GM12875 (cell line): Measurements from ENCODE around the gene TUBA4B.
A peak's percentile ranks its signal among the peaks of the same experiment; 100 is the strongest.

ENCODE experiments used
- H3K4me3 ChIP-seq: one replicate; pipeline ENCODE4 v1.5.1; 2011; ENCODE audit warnings: low read depth, low read length, control low read depth
- CTCF ChIP-seq: IDR thresholded peaks from 2 replicates; pipeline ENCODE4 v1.5.1; 2011; ENCODE audit warnings: low read depth, mild to moderate bottlenecking, control low read depth, inconsistent platforms, low read length, moderate library complexity, borderline replicate concordance; ENCODE audit not compliant: insufficient read depth

Gene TUBA4B

GRCh38 chr2:219272356-219272755 lies 19.3 kb downstream of the TUBA4B start:
- TF ChIP-seq CTCF = no peak

GRCh38 chr2:219272995-219273394 lies 20.0 kb downstream of the TUBA4B start:
- H3K4me3 ChIP-seq = no peak overlapping the region
- no peak for TF ChIP-seq CTCF

More at GRCh38 chr2:219272356-219272755, 19.3 kb downstream of the TUBA4B start:
- H3K4me3 ChIP-seq = no peak overlapping the region

GRCh38 chr2:219273937-219274336 lies 20.9 kb downstream of the TUBA4B start:
- no peak for TF ChIP-seq CTCF
- no peak overlapping the region for H3K4me3 ChIP-seq

- TF ChIP-seq CTCF = no peak
- H3K4me3 ChIP-seq = no peak overlapping the region
Observed at GRCh38 chr2:219274361-219274921, 21.4 kb downstream of the TUBA4B start.

- peak overlapping the region; percentile 26 for H3K4me3 ChIP-seq
- peak; percentile 99 for TF ChIP-seq CTCF
Observed at GRCh38 chr2:219277703-219278654, 24.9 kb downstream of the TUBA4B start.

- no peak for TF ChIP-seq CTCF
- H3K4me3 ChIP-seq = no peak overlapping the region
Observed at GRCh38 chr2:219278655-219279150, 25.7 kb downstream of the TUBA4B start.
